HG02852 (cell line): Measurements from ENCODE around the gene KIRREL2.

ENCODE experiments used
- ATAC-seq: cut with Tn5 transposase; IDR thresholded peaks from one replicate; pipeline ENCODE4 v1.9.1; 2021; ENCODE audit warnings: mild to moderate bottlenecking, moderate library complexity; ENCODE audit not compliant: unreplicated experiment

KIRREL2 gene

GRCh38 chr19:35913589-35913988 is 56.9 kb downstream of the KIRREL2 start:
- ATAC-seq: no peak

- ATAC-seq: no peak
These were observed 58.7 kb downstream of the KIRREL2 start for GRCh38 chr19:35915443-35915842.
